Measurements from ENCODE around the gene CHTF8. TPM values are rescaled to one million over a fixed set of nuclear protein-coding genes. Genes with fewer than 3 reads are reported as not detected.
"Not testable (repeated sequence)": the region's sequence is repeated elsewhere in the genome, so short reads cannot be mapped to it uniquely, and the experiment has no call there.

Gene CHTF8
- total RNA-seq, 1 experiment from 2014 or later = 107 TPM

DNA sequence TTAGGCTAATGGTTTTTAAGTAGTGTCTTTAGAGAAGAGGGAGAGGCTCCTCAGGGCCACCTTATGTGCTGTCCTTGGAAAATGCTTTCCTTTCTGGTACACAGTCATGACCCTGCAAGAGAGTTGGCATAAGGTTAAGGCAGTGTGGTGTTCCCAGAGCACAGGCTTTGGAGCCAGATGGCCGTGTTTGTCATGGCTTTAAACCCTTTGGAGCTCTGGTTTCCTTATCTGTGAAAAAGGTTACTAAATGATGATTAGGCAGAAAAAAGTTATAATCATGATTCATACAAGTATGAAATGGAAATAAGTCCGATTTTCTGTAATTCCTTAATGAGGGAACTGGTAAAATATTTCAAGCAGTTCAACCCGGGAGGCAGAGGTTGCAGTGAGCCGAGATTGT is 13.3 kb upstream of the CHTF8 start:
- H3K4me1 Mint-ChIP-seq (ENCODE audit: insufficient read depth, unreplicated experiment) = no peaks in the 10 kb centered on the region
- no peak overlapping the region for H3K27ac Mint-ChIP-seq (ENCODE audit: low read depth, unreplicated experiment)
- H3K36me3 Mint-ChIP-seq (ENCODE audit: insufficient read depth, unreplicated experiment) = peaks cover 79% of the 10 kb centered on the region
- POLR2A ChIA-PET = interaction anchor here (0.9 kb wide), 1 partner anchor 12 kb away, joined by 3 read pairs; no protein-coding TSS in a partner anchor
- no peak overlapping the region for H3K4me3 Mint-ChIP-seq (ENCODE audit: unreplicated experiment)
- no peaks in the 10 kb centered on the region for H3K9me3 Mint-ChIP-seq (ENCODE audit: unreplicated experiment)
- H3K27me3 Mint-ChIP-seq (ENCODE audit: insufficient read depth, unreplicated experiment) = no peaks in the 10 kb centered on the region
- DNase-seq (ENCODE audit: unreplicated experiment) = no peak
- TF ChIP-seq, protein P1, sequence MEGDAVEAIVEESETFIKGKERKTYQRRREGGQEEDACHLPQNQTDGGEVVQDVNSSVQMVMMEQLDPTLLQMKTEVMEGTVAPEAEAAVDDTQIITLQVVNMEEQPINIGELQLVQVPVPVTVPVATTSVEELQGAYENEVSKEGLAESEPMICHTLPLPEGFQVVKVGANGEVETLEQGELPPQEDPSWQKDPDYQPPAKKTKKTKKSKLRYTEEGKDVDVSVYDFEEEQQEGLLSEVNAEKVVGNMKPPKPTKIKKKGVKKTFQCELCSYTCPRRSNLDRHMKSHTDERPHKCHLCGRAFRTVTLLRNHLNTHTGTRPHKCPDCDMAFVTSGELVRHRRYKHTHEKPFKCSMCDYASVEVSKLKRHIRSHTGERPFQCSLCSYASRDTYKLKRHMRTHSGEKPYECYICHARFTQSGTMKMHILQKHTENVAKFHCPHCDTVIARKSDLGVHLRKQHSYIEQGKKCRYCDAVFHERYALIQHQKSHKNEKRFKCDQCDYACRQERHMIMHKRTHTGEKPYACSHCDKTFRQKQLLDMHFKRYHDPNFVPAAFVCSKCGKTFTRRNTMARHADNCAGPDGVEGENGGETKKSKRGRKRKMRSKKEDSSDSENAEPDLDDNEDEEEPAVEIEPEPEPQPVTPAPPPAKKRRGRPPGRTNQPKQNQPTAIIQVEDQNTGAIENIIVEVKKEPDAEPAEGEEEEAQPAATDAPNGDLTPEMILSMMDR (IDR thresholded peaks at IDR 0.05; ENCODE audit: unreplicated experiment) = no peak
- BruUV-seq (replicated peaks) = no TSS peak
- intact Hi-C loops (cut with micrococcal nuclease) = no loop called here
- CTCF ChIA-PET = interaction anchor here (0.6 to 0.8 kb wide), 5 partner anchors 31 to 618 kb away, joined by 3 to 5 read pairs (median 3); no protein-coding TSS in a partner anchor

- intact Hi-C loops (cut with micrococcal nuclease) = no loop called here
- ChIA-PET POLR2A (interaction anchor here (1.3 kb wide), 1 partner anchor 30 kb away, joined by 4 read pairs; no protein-coding TSS in a partner anchor), CTCF (no interaction called here)
- no peak for DNase-seq (ENCODE audit: unreplicated experiment)
- Mint-ChIP-seq H3K27me3 (ENCODE audit: insufficient read depth, unreplicated experiment) (no peaks in the 10 kb centered on the region), H3K9me3 (ENCODE audit: unreplicated experiment) (no peaks in the 10 kb centered on the region), H3K4me3 (ENCODE audit: unreplicated experiment) (no peak overlapping the region), H3K4me1 (ENCODE audit: insufficient read depth, unreplicated experiment) (no peaks in the 10 kb centered on the region), H3K27ac (ENCODE audit: low read depth, unreplicated experiment) (no peak overlapping the region), H3K36me3 (ENCODE audit: insufficient read depth, unreplicated experiment) (peaks cover 85% of the 10 kb centered on the region)
- TF ChIP-seq, protein P1 (IDR thresholded peaks at IDR 0.05; ENCODE audit: unreplicated experiment) = no peak
- no TSS peak for BruUV-seq (replicated peaks)
These were observed 10.7 kb upstream of the CHTF8 start for GRCh38 chr16:69143116-69143515.

GRCh38 chr16:69141936-69142335 is 9.5 kb upstream of the CHTF8 start:
- intact Hi-C loops (cut with micrococcal nuclease) = no loop called here
- H3K9me3 Mint-ChIP-seq (ENCODE audit: unreplicated experiment) = no peaks in the 10 kb centered on the region
- ChIA-PET POLR2A (interaction anchor here (0.6 to 1.3 kb wide), 4 partner anchors 9 to 46 kb away, joined by 3 to 8 read pairs (median 4); partner anchors contain the start of genes CHTF8 and UTP4), CTCF (no interaction called here)
- TF ChIP-seq, protein P1 (IDR thresholded peaks at IDR 0.05; ENCODE audit: unreplicated experiment) = no peak
- no TSS peak for BruUV-seq (replicated peaks)
- H3K4me3 Mint-ChIP-seq (ENCODE audit: unreplicated experiment) = no peak overlapping the region
- H3K27ac Mint-ChIP-seq (ENCODE audit: low read depth, unreplicated experiment) = peak overlapping the region; percentile 63
- DNase-seq (ENCODE audit: unreplicated experiment) = no peak
- H3K36me3 Mint-ChIP-seq (ENCODE audit: insufficient read depth, unreplicated experiment) = peaks cover 88% of the 10 kb centered on the region
- H3K4me1 Mint-ChIP-seq (ENCODE audit: insufficient read depth, unreplicated experiment) = no peaks in the 10 kb centered on the region
- H3K27me3 Mint-ChIP-seq (ENCODE audit: insufficient read depth, unreplicated experiment) = no peaks in the 10 kb centered on the region

DNA sequence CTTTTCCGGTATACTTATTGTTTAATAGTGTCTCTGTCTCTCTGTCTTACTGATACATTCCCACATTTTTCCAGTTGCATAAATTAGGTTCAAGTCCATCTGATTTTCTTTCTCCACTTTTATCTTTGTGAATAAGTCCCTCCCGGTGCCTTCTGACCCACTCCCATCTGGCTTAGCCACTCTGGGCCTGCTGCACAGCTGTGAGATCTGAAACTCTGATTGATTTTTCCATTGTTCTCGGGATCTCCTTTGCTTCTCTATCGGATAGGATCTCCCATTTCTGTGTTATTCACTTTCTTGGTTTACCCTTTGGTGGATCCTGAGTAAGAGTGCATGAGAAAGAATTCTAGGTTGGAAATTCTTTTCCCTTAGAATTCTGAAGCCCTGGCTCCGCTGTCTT is 8.6 kb upstream of the CHTF8 start:
- CTCF ChIA-PET = interaction anchor here (2.3 kb wide), 1 partner anchor 10 kb away, joined by 9 read pairs; no protein-coding TSS in a partner anchor
- no peak overlapping the region for H3K4me3 Mint-ChIP-seq (ENCODE audit: unreplicated experiment)
- intact Hi-C loops (cut with micrococcal nuclease) = no loop called here
- BruUV-seq (replicated peaks) = no TSS peak
- no peaks in the 10 kb centered on the region for H3K27me3 Mint-ChIP-seq (ENCODE audit: insufficient read depth, unreplicated experiment)
- H3K36me3 Mint-ChIP-seq (ENCODE audit: insufficient read depth, unreplicated experiment) = peaks cover 91% of the 10 kb centered on the region
- TF ChIP-seq, protein P1 (IDR thresholded peaks at IDR 0.05; ENCODE audit: unreplicated experiment) = no peak
- no peak for DNase-seq (ENCODE audit: unreplicated experiment)
- POLR2A ChIA-PET = interaction anchor here (0.8 kb wide), 1 partner anchor 69 kb away, joined by 3 read pairs; no protein-coding TSS in a partner anchor
- no peaks in the 10 kb centered on the region for H3K4me1 Mint-ChIP-seq (ENCODE audit: insufficient read depth, unreplicated experiment)
- H3K27ac Mint-ChIP-seq (ENCODE audit: low read depth, unreplicated experiment) = no peak overlapping the region
- no peaks in the 10 kb centered on the region for H3K9me3 Mint-ChIP-seq (ENCODE audit: unreplicated experiment)

DNA sequence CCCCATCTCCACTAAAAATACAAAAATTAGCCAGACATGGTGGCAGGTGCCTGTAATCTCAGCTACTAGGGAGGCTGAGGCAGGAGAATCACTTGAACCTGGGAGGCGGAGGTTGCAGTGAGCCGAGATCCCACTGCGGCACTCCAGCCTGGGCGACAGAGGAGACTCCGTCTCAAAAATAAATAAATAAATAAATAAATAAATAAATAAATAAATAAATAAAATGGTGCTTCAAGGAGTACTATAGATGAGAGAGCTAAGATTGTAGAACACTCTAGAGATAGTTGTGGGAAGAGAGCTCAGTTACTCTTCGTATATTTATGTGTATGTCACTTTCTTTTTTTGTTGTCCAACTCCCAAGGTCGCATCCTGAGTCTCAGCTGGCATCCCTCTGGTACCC is 7.1 kb upstream of the CHTF8 start:
- H3K4me3 Mint-ChIP-seq (ENCODE audit: unreplicated experiment); BruUV-seq (replicated peaks); H3K27ac Mint-ChIP-seq (ENCODE audit: low read depth, unreplicated experiment); H3K4me1 Mint-ChIP-seq (ENCODE audit: insufficient read depth, unreplicated experiment); intact Hi-C loops (cut with micrococcal nuclease); H3K27me3 Mint-ChIP-seq (ENCODE audit: insufficient read depth, unreplicated experiment); POLR2A ChIA-PET; H3K9me3 Mint-ChIP-seq (ENCODE audit: unreplicated experiment); DNase-seq (ENCODE audit: unreplicated experiment): not testable (repeated sequence)
- H3K36me3 Mint-ChIP-seq (ENCODE audit: insufficient read depth, unreplicated experiment) = peaks cover 95% of the 10 kb centered on the region
- CTCF ChIA-PET = interaction anchor here (0.6 to 2.3 kb wide), 3 partner anchors 11 to 36 kb away, joined by 3 to 9 read pairs (median 3); no protein-coding TSS in a partner anchor
